SJCRH30 (cell line): Measurements from ENCODE around the gene NNAT. TPM values are rescaled to one million over a fixed set of nuclear protein-coding genes. Genes with fewer than 3 reads are reported as not detected.
"Not testable (repeated sequence)": the region's sequence is repeated elsewhere in the genome, so short reads cannot be mapped to it uniquely, and the experiment has no call there.

ENCODE experiments used
- DNase-seq, 2 experiments: peaks; one replicate each; pipeline ENCODE4 v3.0.0-alpha.2; 2015 to 2020
- H3K27ac ChIP-seq: fragments of 250-450 bp; sonication (Bioruptor Pico); 2 replicates; pipeline ENCODE4 v1.5.1; 2020; ENCODE audit warnings: mild to moderate bottlenecking, moderate library complexity
- H3K27me3 ChIP-seq: fragments of 250-450 bp; sonication (Bioruptor Pico); 2 replicates; pipeline ENCODE4 v1.5.1; 2020; ENCODE audit warnings: mild to moderate bottlenecking, moderate library complexity
- H3K36me3 ChIP-seq: fragments of 250-450 bp; sonication (Bioruptor Pico); 2 replicates; pipeline ENCODE4 v1.5.1; 2020; ENCODE audit warnings: mild to moderate bottlenecking, moderate library complexity
- H3K4me1 ChIP-seq: fragments of 250-450 bp; sonication (Bioruptor Pico); 2 replicates; pipeline ENCODE4 v1.5.1; 2020; ENCODE audit warnings: mild to moderate bottlenecking, moderate library complexity
- H3K4me3 ChIP-seq: fragments of 250-450 bp; sonication (Bioruptor Pico); 2 replicates; pipeline ENCODE4 v1.5.1; 2020; ENCODE audit warnings: mild to moderate bottlenecking, moderate library complexity
- H3K9me3 ChIP-seq: fragments of 250-450 bp; sonication (Bioruptor Pico); replicated peaks from 2 replicates; pipeline ENCODE4 v1.5.1; 2020; ENCODE audit warnings: mild to moderate bottlenecking, moderate library complexity
- total RNA-seq: library from RNA; depleted of rRNA; stranded (reverse); fragments of >200 nt; shearing (Covaris generic); gene quantifications from 2 replicates; pipeline ENCODE4 v1.2.3, GENCODE V29; 2014

NNAT gene
- total RNA-seq, 1 experiment from 2014 or later, result not detected

DNA sequence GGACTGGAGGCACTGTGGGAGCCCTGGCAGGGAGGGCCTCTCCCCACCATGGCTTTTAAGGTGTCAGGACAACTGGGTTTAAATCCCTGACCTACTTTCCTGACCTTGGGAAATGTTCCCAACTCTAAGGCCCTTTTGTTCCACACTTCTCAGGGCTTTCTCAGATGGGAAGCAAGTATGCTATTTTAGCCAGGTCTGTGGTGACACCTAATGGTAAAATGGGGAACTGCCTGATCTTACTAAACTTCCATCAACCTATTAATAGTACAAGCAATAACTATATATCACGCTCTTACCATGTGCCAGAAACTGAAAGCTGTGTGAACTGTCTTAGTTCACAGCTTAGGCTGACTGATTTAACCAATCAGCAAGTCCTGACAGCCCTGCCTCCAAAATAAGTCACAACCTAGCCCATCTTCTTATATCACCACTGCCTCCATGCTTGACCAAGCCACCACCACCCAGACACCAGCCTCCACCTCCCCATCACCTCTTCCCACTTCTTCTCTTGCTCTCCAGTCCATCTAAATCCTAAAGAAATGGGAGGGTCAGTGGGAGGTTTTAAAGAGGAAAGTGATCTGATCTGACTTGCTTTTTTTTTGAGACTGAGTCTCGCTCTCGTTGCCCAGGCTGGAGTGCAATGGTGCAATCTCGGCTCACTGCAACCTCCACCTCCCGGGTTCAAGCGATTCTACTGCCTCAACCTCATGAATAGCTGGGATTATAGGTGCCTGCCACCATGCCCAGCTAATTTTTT is 13.5 kb downstream of the NNAT start:
- peak; percentile 73 to 97 for DNase-seq
- no peak overlapping the region for H3K4me3 ChIP-seq
- no peak overlapping the region for H3K27ac ChIP-seq
- no peaks in the 10 kb centered on the region for H3K9me3 ChIP-seq
- no peaks in the 10 kb centered on the region for H3K36me3 ChIP-seq
- no peaks in the 10 kb centered on the region for H3K27me3 ChIP-seq
- peaks cover 8% of the 10 kb centered on the region; the same call in 1 of the 2 replicates for H3K4me1 ChIP-seq

DNA sequence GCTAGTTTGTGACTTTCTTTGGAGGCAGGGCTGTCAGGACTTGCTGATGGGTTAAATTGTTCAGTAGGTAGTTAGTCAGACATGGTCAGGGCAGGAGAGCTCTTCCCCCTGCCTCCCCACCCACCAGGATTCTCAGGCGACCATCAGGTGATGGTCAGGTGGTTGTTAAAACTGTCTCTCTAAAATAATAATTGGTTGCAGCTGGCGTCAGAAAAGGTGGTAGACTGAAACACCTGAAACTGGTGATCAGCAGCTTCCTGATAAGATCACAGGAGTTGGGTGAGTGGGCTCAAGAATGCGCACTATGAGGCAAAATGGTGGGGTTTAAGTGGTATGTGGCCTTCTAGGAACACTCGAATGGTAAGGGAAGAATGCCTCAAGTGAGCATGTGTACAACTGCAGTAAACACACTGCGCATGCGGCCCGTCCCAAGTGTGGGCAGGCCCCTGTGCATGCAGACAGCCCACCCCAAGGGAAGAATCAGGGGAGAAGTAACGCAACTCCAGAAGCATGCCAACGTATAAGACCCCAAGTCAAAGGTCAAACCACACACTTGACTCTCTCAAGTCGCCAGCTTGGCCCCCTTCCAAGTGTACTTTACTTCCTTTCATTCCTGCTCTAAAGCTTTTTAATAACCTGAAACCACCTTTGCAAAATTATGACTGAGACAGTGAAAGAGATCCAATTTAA is 14.5 kb downstream of the NNAT start:
- H3K27ac ChIP-seq, result no peak overlapping the region
- peaks cover 8% of the 10 kb centered on the region; the same call in 1 of the 2 replicates for H3K4me1 ChIP-seq
- no peaks in the 10 kb centered on the region for H3K36me3 ChIP-seq
- no peaks in the 10 kb centered on the region for H3K27me3 ChIP-seq
- DNase-seq, result peak; percentile 79 to 81
- H3K4me3 ChIP-seq, result peak overlapping the region; percentile 26; the same call in 1 of the 2 replicates
- H3K9me3 ChIP-seq, result no peaks in the 10 kb centered on the region

DNA sequence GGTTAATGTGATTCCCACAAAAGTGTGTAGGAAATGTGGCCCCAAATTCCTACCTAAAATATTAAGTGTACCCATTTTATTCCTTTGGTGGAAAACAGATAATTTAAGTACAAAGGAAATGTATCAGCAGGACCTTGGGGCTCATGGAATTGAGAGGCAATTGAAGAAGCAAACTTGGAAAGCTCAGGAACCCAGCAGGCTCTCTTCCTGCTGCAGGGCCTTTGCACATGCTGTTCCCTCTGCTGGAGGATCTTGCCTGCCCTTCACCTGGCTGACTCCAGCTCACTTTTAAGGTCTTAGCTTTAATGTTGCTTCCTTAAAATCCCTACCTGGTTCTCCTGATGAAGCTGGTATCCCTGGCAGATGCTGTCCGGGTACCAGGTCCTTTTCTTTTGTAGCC is 16.5 kb downstream of the NNAT start:
- no peaks in the 10 kb centered on the region for H3K36me3 ChIP-seq
- peaks cover 16% of the 10 kb centered on the region; the same call in 1 of the 2 replicates for H3K4me1 ChIP-seq
- no peaks in the 10 kb centered on the region for H3K27me3 ChIP-seq
- no peaks in the 10 kb centered on the region for H3K9me3 ChIP-seq
- DNase-seq, result no peak
- H3K4me3 ChIP-seq, result no peak overlapping the region
- H3K27ac ChIP-seq, result no peak overlapping the region

DNA sequence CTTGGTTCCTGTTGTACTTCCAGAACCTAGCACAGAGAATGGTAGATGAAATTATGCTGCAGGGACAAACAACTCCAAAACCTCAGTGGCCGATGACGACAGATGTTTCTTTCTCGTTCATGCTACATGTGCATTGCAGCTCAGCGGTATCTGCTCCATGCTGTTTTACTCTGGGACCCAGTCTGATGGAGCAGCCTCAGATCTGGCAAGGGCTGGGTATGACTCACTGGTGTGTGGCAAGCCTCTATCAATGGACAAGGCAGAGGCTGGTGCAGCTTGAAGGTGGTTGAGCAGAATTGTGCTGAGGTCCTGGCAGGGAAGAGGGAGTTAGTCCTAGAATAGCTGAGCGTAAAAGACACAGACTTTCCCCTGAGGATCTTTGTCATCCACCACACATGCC is 17.0 kb downstream of the NNAT start:
- no peaks in the 10 kb centered on the region for H3K9me3 ChIP-seq
- peaks cover 17% of the 10 kb centered on the region; the same call in 1 of the 2 replicates for H3K4me1 ChIP-seq
- H3K4me3 ChIP-seq, result no peak overlapping the region
- no peaks in the 10 kb centered on the region for H3K36me3 ChIP-seq
- H3K27me3 ChIP-seq, result no peaks in the 10 kb centered on the region
- H3K27ac ChIP-seq, result no peak overlapping the region
- DNase-seq, result peak in 1 of 2 experiments; percentile 44

DNA sequence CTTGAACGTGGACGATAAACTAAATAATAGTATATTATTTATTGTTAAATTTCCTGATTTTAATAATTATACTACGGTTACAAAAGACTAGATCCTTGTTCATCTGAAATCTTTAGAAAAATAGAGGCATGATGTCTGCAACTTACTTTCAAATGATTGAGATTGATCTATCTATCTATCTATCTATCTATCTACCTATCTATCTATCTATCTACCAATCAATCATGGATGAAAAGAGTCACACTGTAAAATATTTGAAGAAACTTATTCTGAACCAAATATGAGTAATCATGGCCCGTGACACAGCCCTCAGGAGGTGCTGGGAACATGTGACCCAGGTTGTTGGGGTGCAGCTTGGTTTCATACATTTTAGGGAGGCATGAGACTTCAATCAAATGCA is 18.4 kb downstream of the NNAT start:
- H3K9me3 ChIP-seq, result no peaks in the 10 kb centered on the region
- no peaks in the 10 kb centered on the region for H3K36me3 ChIP-seq
- no peak for DNase-seq

DNA sequence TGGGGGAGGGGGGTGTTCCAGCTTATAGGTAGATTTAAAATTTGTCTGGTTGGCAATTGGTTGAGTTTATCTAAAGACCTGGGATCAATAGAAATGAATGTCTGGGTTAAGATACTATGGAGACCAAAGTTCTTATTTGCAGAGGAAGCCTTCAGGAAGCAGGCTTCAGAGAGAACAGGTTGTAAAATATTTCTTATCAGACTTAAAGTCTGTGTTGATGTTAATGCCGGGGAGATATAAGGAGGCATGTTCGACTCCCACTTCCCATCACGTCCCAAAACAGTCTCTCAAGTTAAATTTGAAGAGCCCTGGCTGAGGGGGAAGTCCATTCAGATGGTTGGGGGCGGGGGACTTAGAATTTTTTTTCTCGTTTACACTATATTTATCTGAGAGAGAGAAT is 19.0 kb downstream of the NNAT start:
- Histone ChIP-seq H3K27ac (no peak overlapping the region), H3K9me3 (no peaks in the 10 kb centered on the region), H3K36me3 (no peaks in the 10 kb centered on the region), H3K4me1 (peaks cover 20% of the 10 kb centered on the region; the same call in 1 of the 2 replicates), H3K27me3 (no peaks in the 10 kb centered on the region), H3K4me3 (no peak overlapping the region)
- DNase-seq, result no peak

More for the DNA sequence above, 18.4 kb downstream of the NNAT start:
- H3K4me1 ChIP-seq, result peaks cover 20% of the 10 kb centered on the region; the same call in 1 of the 2 replicates
- no peak overlapping the region for H3K27ac ChIP-seq
- H3K27me3 ChIP-seq, result no peaks in the 10 kb centered on the region
- no peak overlapping the region for H3K4me3 ChIP-seq

DNA sequence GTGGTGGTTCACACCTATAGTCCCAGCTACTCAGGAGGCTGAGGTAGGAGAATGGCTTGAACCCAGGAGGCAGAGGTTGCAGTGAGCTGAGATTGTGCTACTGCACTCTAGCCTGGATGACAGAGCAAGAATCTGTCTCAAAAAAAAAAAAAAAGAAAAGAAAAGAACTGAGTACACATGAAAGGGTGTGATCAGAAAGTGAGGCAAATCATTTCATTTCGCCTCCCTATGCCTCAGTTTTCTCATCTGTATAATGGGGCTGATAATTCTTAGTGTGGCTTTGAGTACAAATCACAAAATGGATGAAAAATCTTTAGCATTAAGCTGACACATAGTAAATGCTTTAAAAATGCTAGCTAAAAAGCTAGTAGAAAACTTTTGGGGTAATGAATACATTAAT is 19.8 kb downstream of the NNAT start:
- not testable (repeated sequence) for DNase-seq, H3K36me3 ChIP-seq, H3K27me3 ChIP-seq, H3K9me3 ChIP-seq, H3K4me3 ChIP-seq, H3K27ac ChIP-seq
- peaks cover 15% of the 10 kb centered on the region; the same call in 1 of the 2 replicates for H3K4me1 ChIP-seq

DNA sequence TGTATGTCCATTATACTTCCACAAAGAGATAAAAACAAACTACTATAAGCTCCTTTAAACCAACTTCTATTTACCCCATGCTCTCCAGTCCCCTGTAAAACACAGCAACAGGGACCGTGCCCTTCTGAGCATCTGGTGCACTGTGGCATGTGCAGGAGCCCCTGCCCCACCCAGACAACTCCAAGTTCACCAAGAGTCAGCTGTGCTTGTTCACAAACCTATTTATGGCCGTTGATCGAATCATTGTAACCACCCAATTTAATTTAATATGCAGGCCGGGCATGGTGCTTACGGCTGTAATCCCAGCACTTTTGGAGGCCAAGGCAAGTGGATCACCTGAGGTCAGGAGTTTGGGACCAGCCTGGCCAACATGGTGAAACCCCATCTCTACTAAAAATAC is 20.3 kb downstream of the NNAT start:
- no peak overlapping the region for H3K27ac ChIP-seq

DNA sequence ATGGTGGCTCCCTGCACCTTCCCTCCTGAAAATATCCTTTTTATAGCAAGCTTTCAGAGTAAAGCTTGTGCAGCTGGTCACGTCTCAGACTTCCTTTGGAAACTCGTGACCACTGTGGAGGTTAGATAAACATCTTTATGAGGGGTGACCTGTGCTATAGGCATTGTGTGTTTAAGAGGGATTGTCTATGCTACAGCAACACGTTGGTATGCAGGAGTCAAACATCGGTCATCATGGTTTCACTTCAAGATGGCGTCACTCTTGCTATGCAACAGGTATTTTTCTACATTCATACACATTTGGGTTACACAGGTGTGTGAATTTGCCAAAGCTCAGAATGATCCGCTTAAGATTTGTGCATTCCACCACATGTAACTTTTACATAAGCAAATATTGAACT is 21.2 kb downstream of the NNAT start:
- Histone ChIP-seq H3K4me1 (peaks cover 11% of the 10 kb centered on the region; the same call in 1 of the 2 replicates), H3K9me3 (no peaks in the 10 kb centered on the region), H3K27me3 (no peaks in the 10 kb centered on the region), H3K36me3 (no peaks in the 10 kb centered on the region), H3K27ac (no peak overlapping the region), H3K4me3 (no peak overlapping the region)
- DNase-seq, result peak in 1 of 2 experiments; percentile 44

More for the DNA sequence above, 20.3 kb downstream of the NNAT start:
- Histone ChIP-seq H3K4me1 (peaks cover 11% of the 10 kb centered on the region; the same call in 1 of the 2 replicates), H3K36me3 (no peaks in the 10 kb centered on the region), H3K9me3 (no peaks in the 10 kb centered on the region), H3K27me3 (no peaks in the 10 kb centered on the region), H3K4me3 (no peak overlapping the region)
- no peak for DNase-seq

DNA sequence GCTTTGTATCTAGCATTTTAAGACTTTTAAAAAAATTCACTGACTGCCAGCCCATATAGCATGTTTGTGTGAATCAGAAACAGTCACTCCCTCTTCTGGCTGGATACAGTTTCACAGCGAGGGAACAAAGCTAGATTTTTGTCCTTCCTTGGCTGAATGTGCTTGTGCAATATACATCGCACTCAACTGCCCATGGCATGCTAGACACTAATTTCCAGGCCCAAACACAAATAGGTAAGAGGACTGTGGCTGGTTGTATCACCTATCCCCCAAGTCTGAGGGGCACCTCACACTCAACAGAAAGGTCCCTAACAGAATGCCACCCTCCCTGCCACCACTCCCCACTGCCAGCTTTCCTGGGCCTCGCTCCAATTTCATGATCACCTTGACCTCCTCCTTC is 22.8 kb downstream of the NNAT start:
- peak in 1 of 2 experiments; percentile 54 for DNase-seq
- no peak overlapping the region for H3K27ac ChIP-seq
- H3K4me3 ChIP-seq, result no peak overlapping the region
- no peaks in the 10 kb centered on the region for H3K9me3 ChIP-seq
- H3K4me1 ChIP-seq, result peaks cover 11% of the 10 kb centered on the region; the same call in 1 of the 2 replicates
- no peaks in the 10 kb centered on the region for H3K36me3 ChIP-seq
- no peaks in the 10 kb centered on the region for H3K27me3 ChIP-seq

DNA sequence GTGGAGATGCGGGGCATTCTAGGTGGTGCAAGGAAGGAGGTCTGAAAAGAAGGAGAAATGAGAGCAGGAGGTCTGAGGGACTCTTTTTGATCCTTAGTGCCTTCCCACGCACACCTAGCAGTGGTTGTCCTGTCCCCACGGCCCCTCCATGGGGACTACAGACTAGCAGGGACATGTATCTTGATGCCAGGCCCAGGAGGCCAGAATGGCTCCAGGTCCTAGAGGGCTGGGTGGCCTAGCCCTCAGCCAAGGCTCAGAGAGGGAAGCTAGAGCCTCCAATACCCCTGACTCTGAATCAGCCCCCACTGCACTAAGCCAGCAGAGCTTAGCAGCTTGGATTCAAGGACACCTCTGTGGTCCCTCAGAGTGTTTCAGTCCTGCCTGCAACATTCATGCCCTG is 23.3 kb downstream of the NNAT start:
- no peak for DNase-seq
- no peak overlapping the region for H3K27ac ChIP-seq

DNA sequence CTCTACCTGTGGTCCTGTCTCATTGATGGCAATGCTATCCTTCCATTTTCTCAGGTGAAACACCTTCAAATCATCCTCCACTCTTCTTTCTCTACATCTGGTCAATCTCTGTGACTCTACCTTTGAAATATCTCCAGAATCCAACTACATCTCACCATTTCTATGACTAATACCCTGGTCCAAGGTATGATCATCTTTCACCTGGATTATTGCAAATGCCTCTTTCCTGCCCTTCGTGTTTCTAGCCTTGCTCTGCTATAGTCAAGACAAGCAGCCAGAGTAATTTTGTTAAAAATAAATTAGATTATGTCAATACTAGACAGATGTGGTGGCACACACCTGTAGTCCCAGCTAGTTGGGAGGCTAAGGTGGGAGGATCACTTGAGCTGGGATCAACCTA is 24.5 kb downstream of the NNAT start:
- H3K36me3 ChIP-seq, result no peaks in the 10 kb centered on the region
- H3K9me3 ChIP-seq, result no peaks in the 10 kb centered on the region
- DNase-seq, result no peak
- H3K27me3 ChIP-seq, result no peaks in the 10 kb centered on the region
- peaks cover 11% of the 10 kb centered on the region; the same call in 1 of the 2 replicates for H3K4me1 ChIP-seq
- H3K27ac ChIP-seq, result no peak overlapping the region
- H3K4me3 ChIP-seq, result no peak overlapping the region

More for the DNA sequence above, 23.3 kb downstream of the NNAT start:
- Histone ChIP-seq H3K27me3 (no peaks in the 10 kb centered on the region), H3K36me3 (no peaks in the 10 kb centered on the region), H3K4me3 (no peak overlapping the region), H3K4me1 (peaks cover 11% of the 10 kb centered on the region; the same call in 1 of the 2 replicates), H3K9me3 (no peaks in the 10 kb centered on the region)

DNA sequence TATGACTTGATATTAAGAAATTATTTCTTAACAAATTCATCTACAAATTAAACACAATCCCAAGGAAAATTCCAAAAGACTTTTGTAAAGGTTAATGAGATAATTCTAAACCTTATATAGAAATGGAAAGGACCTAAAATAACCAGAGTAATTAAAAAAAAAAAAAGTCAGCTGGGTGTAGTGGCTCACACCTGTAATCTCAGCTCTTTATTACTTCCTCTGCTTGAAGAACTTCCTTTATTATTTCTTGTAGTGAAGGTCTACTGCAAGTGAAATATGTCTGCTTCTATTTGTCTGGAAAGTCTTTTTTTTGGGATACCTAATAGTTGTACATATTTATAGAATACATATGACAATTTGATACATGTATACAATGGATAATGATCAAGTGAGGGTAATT is 26.9 kb downstream of the NNAT start:
- no peak for DNase-seq
- Histone ChIP-seq H3K4me1 (0 out of 2 replicates have a peak, but pooled peaks cover 2% of the 10 kb centered on the region), H3K27me3 (no peaks in the 10 kb centered on the region), H3K4me3 (no peak overlapping the region), H3K27ac (no peak overlapping the region), H3K9me3 (no peaks in the 10 kb centered on the region), H3K36me3 (no peaks in the 10 kb centered on the region)

DNA sequence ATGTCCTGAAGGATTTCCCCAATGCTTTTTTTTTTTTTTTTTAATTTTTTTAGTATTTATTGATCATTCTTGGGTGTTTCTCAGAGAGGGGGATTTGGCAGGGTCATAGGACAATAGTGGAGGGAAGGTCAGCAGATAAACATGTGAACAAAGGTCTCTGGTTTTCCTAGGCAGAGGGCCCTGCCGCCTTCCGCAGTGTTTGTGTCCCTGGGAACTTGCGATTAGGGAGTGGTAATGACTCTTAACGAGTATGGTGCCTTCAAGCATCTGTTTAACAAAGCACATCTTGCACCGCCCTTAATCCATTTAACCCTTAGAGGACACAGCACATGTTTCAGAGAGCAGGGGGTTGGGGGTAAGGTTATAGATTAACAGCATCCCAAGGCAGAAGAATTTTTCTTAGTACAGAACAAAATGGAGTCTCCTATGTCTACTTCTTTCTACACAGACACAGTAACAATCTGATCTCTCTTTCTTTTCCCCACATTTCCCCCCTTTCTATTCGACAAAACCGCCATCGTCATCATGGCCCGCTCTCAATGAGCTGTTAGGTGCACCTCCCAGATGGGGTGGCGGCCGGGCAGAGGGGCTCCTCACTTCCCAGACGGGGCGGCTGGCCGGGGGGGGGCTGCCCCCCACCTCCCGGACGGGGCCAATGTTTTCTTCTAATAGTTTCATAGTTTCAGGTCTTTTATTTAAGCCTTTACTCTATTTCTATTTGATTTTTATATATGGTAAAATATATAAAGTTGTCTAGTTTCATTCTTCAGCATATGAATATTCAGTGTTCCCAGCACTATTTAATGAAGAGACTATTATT is 29.3 kb downstream of the NNAT start:
- not testable (repeated sequence) for DNase-seq, H3K36me3 ChIP-seq, H3K9me3 ChIP-seq, H3K4me3 ChIP-seq, H3K27ac ChIP-seq, H3K27me3 ChIP-seq, H3K4me1 ChIP-seq
